Stimulated activated CD4-positive, alpha-beta T cell treated with anti-CD3 and anti-CD28 coated beads, Interleukin-12 subunit alpha, Interleukin-12 subunit beta, amount 100 ng/mL, for 4 hours (primary cell): ENCODE results near the gene PTBP2.

Source experiments
- DNase-seq: peaks from one replicate; pipeline ENCODE4 v3.0.0-alpha.2; 2020

PTBP2 gene

DNA sequence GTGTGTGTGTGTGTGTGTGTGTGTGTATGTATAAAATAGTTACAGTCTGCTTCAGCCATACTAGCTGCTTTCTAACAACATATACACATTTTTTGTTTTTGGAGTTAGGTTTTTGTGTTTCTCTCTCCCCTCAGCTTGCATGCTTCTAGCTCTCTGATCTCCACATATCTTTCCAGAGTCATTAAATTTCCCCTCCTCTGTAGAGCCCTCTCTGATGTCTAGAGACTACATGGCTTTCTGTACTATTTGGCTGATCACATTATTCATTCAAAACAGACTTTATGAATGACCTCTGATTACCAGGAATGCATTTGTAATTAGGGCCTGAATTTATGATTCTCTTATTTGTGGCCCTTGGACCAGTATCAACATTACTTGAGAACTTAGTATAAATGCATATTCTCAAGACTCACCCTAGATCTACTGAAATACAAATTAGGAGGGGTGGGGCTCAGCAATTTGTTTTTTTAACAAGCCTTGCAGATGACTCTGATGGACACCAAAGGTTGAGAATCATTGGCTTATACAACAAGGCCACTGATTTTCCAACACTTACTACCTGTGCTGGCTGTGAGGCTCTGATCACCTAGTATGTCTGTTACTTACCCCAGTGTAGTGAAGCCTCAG lies 104.5 kb downstream of the PTBP2 start:
- no peak for DNase-seq

DNA sequence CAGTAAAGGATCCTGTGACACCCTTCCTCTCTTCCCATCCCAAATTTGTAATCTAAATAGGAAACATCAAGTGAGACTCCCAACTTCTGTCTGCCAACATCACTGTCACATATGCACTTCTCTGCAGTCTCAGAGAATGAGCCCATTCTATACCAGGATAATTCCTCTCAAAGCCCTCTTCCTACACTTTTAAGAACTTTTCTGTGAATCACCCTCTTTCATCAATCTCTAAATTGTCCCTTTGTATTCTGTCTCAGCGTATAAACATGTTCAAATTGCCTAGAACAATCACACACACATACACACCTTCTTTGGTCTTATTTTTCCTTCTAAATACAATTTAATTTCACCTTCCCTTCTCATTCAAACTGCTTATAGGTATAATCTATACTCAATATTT lies 111.8 kb downstream of the PTBP2 start:
- no peak for DNase-seq

DNA sequence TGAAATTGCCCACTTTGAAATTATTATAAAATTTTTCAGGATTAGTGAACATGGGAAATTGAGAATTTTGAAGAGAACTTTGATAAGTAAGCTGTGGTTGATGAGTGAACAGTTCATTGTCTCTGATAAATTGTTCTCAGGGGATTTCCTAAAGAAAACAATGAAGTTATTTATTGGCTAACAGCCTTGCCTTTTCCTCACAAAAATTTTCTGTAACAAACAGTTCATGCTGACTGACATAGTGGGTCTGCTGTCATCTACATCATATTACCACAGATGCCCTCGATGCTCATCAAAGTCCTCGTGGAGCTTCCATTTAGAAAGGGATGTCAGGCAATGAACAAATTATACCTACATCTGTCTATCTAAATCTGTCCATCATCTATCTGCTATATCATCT lies 113.4 kb downstream of the PTBP2 start:
- DNase-seq = no peak

DNA sequence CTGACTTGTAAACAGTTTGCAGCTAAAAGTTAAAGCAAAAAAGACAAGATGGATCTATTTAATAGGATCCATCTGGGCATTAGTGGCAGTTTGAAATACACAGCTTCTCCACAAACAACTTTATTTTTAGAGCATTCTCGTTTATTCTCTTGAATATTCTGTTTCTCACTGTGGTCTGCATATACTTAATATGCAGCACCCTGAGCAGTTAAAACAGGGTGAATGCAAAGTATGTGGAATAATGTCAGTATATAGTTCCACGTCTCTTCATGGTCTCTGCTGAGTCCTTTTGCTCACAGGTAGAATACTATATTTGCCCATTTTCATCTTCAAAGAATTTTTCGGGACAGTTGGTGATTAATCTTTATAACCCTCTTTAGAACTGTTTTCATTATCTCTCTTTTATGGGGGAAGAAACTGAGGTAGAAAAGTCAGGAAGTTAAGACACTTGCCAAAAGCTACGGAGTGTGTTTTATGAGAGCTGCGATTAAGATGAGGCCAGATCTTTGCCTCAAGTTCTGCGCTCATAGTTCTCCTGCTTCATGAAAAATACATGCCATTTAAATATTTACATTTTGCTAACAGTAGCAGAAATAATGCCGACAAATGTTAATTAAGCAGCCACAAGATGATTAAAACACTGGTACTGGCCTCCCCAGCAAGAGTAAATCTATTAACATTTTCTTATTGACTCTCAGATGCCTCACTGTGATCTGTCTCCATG lies 115.6 kb downstream of the PTBP2 start:
- DNase-seq = no peak

DNA sequence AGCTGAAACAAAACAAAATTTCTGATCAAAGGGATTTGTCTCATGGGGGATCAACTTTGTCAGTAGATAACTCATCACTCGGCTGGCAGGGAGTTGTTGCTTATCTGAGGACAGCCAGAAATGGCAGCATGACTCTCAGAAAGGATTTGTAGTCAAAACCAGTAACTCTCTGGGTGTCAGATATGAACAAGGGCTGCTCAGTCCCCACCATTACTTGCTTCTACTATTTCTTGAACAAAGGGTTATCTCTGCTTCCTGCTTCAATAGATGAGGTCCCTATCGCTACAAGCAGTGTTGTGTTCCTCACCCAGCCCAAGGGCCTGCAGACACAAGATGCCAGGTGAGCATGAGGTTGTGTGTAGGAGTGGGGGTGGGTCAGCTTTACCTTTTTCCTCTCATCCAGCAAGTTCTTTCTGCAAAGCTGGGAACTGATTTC lies 116.2 kb downstream of the PTBP2 start:
- no peak for DNase-seq

DNA sequence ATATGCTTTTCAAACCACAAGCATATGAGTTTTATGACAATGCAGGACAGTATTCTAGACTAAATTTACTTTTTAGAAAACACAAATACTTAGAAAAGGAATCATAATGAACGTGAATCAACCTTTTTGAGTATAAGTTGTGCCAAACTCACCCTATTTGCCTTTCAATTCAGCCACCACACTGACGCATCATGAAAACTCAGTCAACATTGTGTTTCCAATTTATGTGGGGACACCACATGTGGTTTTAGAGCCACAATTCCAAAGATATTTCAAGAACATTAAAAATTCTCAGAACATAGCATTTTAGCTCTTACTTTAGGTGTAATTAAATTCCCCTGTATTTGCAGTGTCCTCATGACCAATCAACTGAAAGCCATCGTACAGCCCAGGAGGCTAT lies 118.8 kb downstream of the PTBP2 start:
- DNase-seq = no peak

DNA sequence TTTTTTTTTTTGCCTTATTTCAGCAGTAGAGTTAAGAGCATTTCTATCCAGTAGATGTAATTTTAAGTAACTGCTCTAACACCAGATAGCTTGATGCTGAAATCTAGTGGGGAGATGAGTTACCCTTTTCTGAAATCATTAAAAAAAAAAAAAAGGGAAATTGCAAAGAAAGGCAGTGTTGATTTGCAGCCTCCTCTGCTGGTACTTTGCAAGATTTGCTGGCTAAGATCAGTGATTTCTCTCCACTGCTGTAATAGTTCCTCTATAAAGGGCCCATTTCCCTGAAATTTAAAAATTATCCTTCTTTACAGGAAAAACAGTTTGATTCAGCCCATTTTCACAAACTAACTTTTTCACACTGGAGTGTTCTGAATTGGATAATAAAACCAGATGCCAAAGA lies 120.6 kb downstream of the PTBP2 start:
- no peak for DNase-seq

DNA sequence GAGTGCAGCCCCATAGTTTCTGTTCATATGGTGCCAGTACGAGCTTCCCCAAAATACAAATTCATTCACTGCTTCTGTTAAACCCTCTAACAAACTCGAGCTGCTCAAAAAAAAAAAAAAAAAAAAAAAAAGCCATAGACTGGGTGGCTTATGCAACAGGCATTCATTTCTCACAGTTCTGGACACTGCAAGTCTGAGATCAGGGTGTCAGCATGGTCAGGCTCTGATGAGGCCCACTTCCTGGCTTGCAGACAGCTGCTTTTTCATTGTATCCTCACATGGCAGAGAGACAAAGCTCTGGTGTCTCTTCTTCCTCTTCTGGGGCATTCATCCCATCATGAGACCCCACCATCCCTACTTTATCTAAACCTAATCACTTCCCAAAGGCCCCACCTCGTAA lies 121.6 kb downstream of the PTBP2 start:
- DNase-seq = no peak

DNA sequence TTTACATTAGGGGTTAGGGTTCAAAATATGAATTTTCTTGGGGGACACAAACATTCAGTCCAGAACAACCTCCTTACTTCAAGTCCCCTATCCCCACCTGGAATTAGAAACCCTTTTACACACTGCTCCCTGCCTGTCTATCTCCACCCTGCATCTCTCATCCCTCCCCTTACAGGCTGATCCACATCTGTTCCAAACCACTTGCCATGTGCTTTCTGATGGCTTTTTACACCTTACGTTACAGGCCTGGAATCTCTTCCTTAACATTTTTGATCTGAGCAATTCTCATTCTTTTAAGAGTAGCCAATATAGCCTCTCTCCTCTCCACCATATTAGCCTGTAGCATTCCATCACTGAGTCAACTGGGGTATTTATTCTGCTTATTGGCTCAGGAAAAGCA lies 122.0 kb downstream of the PTBP2 start:
- DNase-seq = no peak

DNA sequence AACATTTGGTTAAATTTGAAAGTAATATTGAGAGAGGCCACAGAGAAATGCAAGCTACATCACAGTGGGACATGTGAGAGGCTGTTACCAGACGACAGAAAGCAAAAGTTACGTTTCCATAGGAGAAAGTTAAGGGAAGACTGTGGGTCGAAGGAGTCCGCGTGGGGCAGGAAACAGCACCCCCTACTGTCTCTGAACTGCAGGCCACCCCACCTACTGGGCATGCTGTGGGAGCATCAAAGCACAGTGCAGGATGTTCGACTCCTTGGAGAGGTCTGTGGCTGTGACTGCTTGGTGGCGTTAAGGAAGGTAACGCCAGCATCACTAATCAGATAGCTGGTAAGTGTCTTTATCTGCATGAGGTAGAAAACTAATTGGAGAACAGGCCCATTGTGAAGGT lies 123.9 kb downstream of the PTBP2 start:
- no peak for DNase-seq

DNA sequence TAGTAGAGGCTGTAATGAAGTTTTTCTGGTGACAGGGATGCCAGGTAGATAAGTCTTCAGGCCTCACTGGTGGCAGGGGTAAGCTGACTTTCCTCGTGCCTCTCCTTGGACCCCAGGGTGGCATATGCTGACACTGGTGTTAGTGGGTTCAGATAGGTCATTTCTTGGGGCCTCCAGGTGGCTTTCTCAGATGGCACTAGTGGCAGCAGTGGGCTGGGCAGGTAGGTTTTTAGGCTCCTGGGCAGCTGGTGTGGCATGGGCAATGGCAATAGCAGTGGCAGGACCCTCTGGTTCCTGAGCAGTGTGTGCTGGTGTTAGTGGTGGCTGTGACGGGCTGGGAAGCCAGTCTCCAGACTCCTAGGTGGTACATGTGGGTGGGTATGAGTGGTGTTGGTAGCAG lies 140.3 kb downstream of the PTBP2 start:
- DNase-seq = no peak

DNA sequence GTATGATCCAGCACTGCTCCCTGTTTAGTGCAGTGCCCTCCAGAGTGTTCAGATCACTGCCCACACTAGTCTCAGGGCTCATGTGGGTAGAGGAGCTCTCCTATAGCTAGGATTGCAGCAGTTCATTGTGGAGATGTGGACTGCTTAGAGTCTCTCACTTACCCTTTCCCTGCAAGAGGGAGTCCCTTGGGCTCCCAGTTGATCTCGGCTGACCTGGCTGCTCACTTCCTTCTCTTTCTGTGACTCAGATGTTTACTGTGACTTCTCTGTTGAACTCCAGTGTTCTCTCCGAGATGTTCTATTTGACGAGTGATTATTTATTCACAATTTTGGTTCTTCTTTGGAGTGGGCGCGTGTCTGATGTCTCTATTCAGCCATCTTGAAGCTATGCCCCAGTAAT lies 141.9 kb downstream of the PTBP2 start:
- DNase-seq = no peak
